Neural cell (in vitro differentiated cells): ENCODE measurements around the gene RBM5. TPM values are rescaled to one million over a fixed set of nuclear protein-coding genes. Genes with fewer than 3 reads are reported as not detected.

Experiments used
- H2AFZ ChIP-seq: fragments of 200-600, 300-800 bp; sonication (generic), shearing (Covaris generic); 2 replicates; pipeline ENCODE4 v1.6.0; 2014; ENCODE audit warnings: low read depth, mild to moderate bottlenecking, antibody characterized with exemption, low read length, moderate library complexity
- H3F3A ChIP-seq: fragments of 200-600 bp; shearing (Covaris generic); 2 replicates; pipeline ENCODE4 v1.6.1; 2016; ENCODE audit warnings: mild to moderate bottlenecking, moderate library complexity, mixed read lengths, antibody characterized with exemption, low read length; ENCODE audit not compliant: insufficient read depth, poor library complexity, severe bottlenecking
- H3K27ac ChIP-seq: fragments of 200-600, 300-800 bp; sonication (generic), shearing (Covaris generic); 2 replicates; pipeline ENCODE4 v1.5.1; 2014; ENCODE audit warnings: mild to moderate bottlenecking, low read length, moderate library complexity
- H3K27me3 ChIP-seq: fragments of 300-800, 200-600 bp; sonication (generic), shearing (Covaris generic); 2 replicates; pipeline ENCODE4 v1.6.0; 2014; ENCODE audit warnings: mild to moderate bottlenecking, low read depth, low read length, moderate library complexity; ENCODE audit not compliant: insufficient read depth
- H3K36me3 ChIP-seq: fragments of 300-800, 200-600 bp; sonication (generic), shearing (Covaris generic); 2 replicates; pipeline ENCODE4 v1.5.1; 2014; ENCODE audit warnings: mild to moderate bottlenecking, antibody characterized with exemption, low read length, moderate library complexity; ENCODE audit not compliant: insufficient read depth
- H3K4me2 ChIP-seq: fragments of 300-800, 200-600 bp; sonication (generic), shearing (Covaris generic); 2 replicates; pipeline ENCODE4 v1.6.0; 2014; ENCODE audit warnings: mild to moderate bottlenecking, low read length
- H3K4me3 ChIP-seq: fragments of 300-800, 200-600 bp; sonication (generic), shearing (Covaris generic); 2 replicates; pipeline ENCODE4 v1.5.1; 2014; ENCODE audit warnings: mild to moderate bottlenecking, low read length, moderate library complexity
- H3K79me2 ChIP-seq: fragments of 200-600 bp; shearing (Covaris generic); replicated peaks from 2 replicates; pipeline ENCODE4 v1.6.0; 2014; ENCODE audit warnings: mild to moderate bottlenecking, low read length, moderate library complexity; ENCODE audit not compliant: insufficient read depth
- H3K9ac ChIP-seq: fragments of 300-800, 200-600 bp; sonication (generic), shearing (Covaris generic); 2 replicates; pipeline ENCODE4 v1.6.1; 2016; ENCODE audit warnings: mild to moderate bottlenecking, low read length, mixed read lengths
- H3K9me2 ChIP-seq: fragments of 200-600 bp; shearing (Covaris generic); 2 replicates; pipeline ENCODE4 v1.6.1; 2016; ENCODE audit warnings: mild to moderate bottlenecking, low read length, mixed read lengths; ENCODE audit not compliant: insufficient read depth
- H3K9me3 ChIP-seq: fragments of 200-600, 300-800 bp; sonication (generic), shearing (Covaris generic); 2 replicates; pipeline ENCODE4 v1.6.1; 2016; ENCODE audit warnings: mild to moderate bottlenecking, mixed run types, low read length, moderate library complexity, mixed read lengths
- H4K20me1 ChIP-seq: fragments of 200-600 bp; shearing (Covaris generic); 2 replicates; pipeline ENCODE4 v1.6.1; 2016; ENCODE audit warnings: mild to moderate bottlenecking, mixed run types; ENCODE audit not compliant: insufficient read depth
- EP300 ChIP-seq: fragments of 450-650 bp; conservative IDR thresholded peaks from 2 replicates; pipeline ENCODE4 v1.6.1; 2014; ENCODE audit warnings: antibody characterized with exemption, mild to moderate bottlenecking, moderate library complexity; ENCODE audit not compliant: poor library complexity, severe bottlenecking
- EZH2 ChIP-seq: fragments of 200-600, 300-800 bp; shearing (Covaris generic), sonication (generic); IDR thresholded peaks from 2 replicates; pipeline ENCODE4 v1.6.1; 2014; ENCODE audit warnings: antibody characterized with exemption, low read length, borderline replicate concordance, mild to moderate bottlenecking; ENCODE audit not compliant: insufficient read depth, poor library complexity, severe bottlenecking
- MXI1 ChIP-seq: fragments of 450-650 bp; conservative IDR thresholded peaks from 2 replicates; pipeline ENCODE4 v1.6.1; 2014; ENCODE audit warnings: antibody characterized with exemption, mild to moderate bottlenecking; ENCODE audit not compliant: poor library complexity, severe bottlenecking
- POLR2AphosphoS5 ChIP-seq: IDR thresholded peaks from 2 replicates; pipeline ENCODE4 v1.6.1; 2012
- RAD21 ChIP-seq: fragments of 450-650 bp; conservative IDR thresholded peaks from 2 replicates; pipeline ENCODE4 v1.6.1; 2014; ENCODE audit warnings: antibody characterized with exemption, mild to moderate bottlenecking, moderate library complexity
- SMC3 ChIP-seq: fragments of 450-650 bp; conservative IDR thresholded peaks from 2 replicates; pipeline ENCODE4 v1.6.1; 2014; ENCODE audit warnings: antibody characterized with exemption, mild to moderate bottlenecking, moderate library complexity; ENCODE audit not compliant: poor library complexity
- TAF1 ChIP-seq: IDR thresholded peaks from 2 replicates; pipeline ENCODE4 v1.6.1; 2012; ENCODE audit warnings: low read depth
- polyA plus RNA-seq: library from polyadenylated mRNA; depleted of rRNA; stranded (reverse); fragments of >200 nt; gene quantifications from 2 replicates; pipeline ENCODE4 v1.2.3, GENCODE V29; 2014
- TF ChIP-seq, protein P1 (sequence below): fragments of 450-650 bp; IDR thresholded peaks from 2 replicates; pipeline ENCODE4 v1.5.1; 2014; ENCODE audit warnings: antibody characterized with exemption, mild to moderate bottlenecking, moderate library complexity; ENCODE audit not compliant: poor library complexity, severe bottlenecking
- TF ChIP-seq, protein P2 (sequence below): IDR thresholded peaks from 2 replicates; pipeline ENCODE4 v1.6.1; 2012; ENCODE audit warnings: borderline replicate concordance

The RBM5 gene
- polyA plus RNA-seq, 1 donor from 2014 or later, result 632 TPM

GRCh38 chr3:50134367-50134766 lies 45.6 kb downstream of the RBM5 start:
- H3K9me3 ChIP-seq, result no peaks in the 10 kb centered on the region
- no peak overlapping the region for H2AFZ ChIP-seq
- H3K4me3 ChIP-seq, result no peak overlapping the region
- H4K20me1 ChIP-seq, result no peaks in the 10 kb centered on the region
- no peaks in the 10 kb centered on the region for H3K79me2 ChIP-seq
- no peak for TF ChIP-seq SMC3
- no peak for TF ChIP-seq EZH2
- no peak for TF ChIP-seq POLR2AphosphoS5
- TF ChIP-seq, protein P1, sequence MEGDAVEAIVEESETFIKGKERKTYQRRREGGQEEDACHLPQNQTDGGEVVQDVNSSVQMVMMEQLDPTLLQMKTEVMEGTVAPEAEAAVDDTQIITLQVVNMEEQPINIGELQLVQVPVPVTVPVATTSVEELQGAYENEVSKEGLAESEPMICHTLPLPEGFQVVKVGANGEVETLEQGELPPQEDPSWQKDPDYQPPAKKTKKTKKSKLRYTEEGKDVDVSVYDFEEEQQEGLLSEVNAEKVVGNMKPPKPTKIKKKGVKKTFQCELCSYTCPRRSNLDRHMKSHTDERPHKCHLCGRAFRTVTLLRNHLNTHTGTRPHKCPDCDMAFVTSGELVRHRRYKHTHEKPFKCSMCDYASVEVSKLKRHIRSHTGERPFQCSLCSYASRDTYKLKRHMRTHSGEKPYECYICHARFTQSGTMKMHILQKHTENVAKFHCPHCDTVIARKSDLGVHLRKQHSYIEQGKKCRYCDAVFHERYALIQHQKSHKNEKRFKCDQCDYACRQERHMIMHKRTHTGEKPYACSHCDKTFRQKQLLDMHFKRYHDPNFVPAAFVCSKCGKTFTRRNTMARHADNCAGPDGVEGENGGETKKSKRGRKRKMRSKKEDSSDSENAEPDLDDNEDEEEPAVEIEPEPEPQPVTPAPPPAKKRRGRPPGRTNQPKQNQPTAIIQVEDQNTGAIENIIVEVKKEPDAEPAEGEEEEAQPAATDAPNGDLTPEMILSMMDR, result no peak
- TF ChIP-seq EP300, result no peak
- no peak for TF ChIP-seq RAD21
- TF ChIP-seq, protein P2, sequence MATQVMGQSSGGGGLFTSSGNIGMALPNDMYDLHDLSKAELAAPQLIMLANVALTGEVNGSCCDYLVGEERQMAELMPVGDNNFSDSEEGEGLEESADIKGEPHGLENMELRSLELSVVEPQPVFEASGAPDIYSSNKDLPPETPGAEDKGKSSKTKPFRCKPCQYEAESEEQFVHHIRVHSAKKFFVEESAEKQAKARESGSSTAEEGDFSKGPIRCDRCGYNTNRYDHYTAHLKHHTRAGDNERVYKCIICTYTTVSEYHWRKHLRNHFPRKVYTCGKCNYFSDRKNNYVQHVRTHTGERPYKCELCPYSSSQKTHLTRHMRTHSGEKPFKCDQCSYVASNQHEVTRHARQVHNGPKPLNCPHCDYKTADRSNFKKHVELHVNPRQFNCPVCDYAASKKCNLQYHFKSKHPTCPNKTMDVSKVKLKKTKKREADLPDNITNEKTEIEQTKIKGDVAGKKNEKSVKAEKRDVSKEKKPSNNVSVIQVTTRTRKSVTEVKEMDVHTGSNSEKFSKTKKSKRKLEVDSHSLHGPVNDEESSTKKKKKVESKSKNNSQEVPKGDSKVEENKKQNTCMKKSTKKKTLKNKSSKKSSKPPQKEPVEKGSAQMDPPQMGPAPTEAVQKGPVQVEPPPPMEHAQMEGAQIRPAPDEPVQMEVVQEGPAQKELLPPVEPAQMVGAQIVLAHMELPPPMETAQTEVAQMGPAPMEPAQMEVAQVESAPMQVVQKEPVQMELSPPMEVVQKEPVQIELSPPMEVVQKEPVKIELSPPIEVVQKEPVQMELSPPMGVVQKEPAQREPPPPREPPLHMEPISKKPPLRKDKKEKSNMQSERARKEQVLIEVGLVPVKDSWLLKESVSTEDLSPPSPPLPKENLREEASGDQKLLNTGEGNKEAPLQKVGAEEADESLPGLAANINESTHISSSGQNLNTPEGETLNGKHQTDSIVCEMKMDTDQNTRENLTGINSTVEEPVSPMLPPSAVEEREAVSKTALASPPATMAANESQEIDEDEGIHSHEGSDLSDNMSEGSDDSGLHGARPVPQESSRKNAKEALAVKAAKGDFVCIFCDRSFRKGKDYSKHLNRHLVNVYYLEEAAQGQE, result no peak
- no peak for TF ChIP-seq MXI1
- TF ChIP-seq TAF1, result no peak
- H3K9me2 ChIP-seq, result no peaks in the 10 kb centered on the region
- no peak overlapping the region for H3K9ac ChIP-seq
- no peaks in the 10 kb centered on the region for H3F3A ChIP-seq
- H3K36me3 ChIP-seq, result no peaks in the 10 kb centered on the region
- H3K27ac ChIP-seq, result no peak overlapping the region
- no peaks in the 10 kb centered on the region for H3K27me3 ChIP-seq
- no peak overlapping the region for H3K4me2 ChIP-seq

- no peaks in the 10 kb centered on the region for H3K36me3 ChIP-seq
- no peaks in the 10 kb centered on the region for H3K9me3 ChIP-seq
- no peaks in the 10 kb centered on the region for H3K27me3 ChIP-seq
- H3K4me3 ChIP-seq, result no peak overlapping the region
- H2AFZ ChIP-seq, result no peak overlapping the region
- TF ChIP-seq EP300 (no peak), SMC3 (no peak), RAD21 (no peak), POLR2AphosphoS5 (no peak), TAF1 (no peak), MXI1 (no peak), EZH2 (no peak)
- TF ChIP-seq, protein P2, result no peak
- TF ChIP-seq, protein P1, result no peak
- no peak overlapping the region for H3K9ac ChIP-seq
- no peaks in the 10 kb centered on the region for H3K9me2 ChIP-seq
- H3K79me2 ChIP-seq, result no peaks in the 10 kb centered on the region
- no peaks in the 10 kb centered on the region for H4K20me1 ChIP-seq
- H3K27ac ChIP-seq, result no peak overlapping the region
- H3F3A ChIP-seq, result no peaks in the 10 kb centered on the region
- no peak overlapping the region for H3K4me2 ChIP-seq
Observed at GRCh38 chr3:50135964-50136363, 47.2 kb downstream of the RBM5 start.
